Measurements from ENCODE around the gene L1CAM.

Gene L1CAM

GRCh38 chrX:153902385-153902784 is 16.4 kb upstream of the L1CAM start:
- no peak for DNase-seq (ENCODE audit: extremely low read depth, low read depth)
- no peak for TF ChIP-seq CTCF (IDR thresholded peaks at IDR 0.05; ENCODE audit: low read depth, low read length)

GRCh38 chrX:153901753-153902140 is 15.8 kb upstream of the L1CAM start:
- no peak for TF ChIP-seq CTCF (IDR thresholded peaks at IDR 0.05; ENCODE audit: low read depth, low read length)
- no peak for DNase-seq (ENCODE audit: extremely low read depth, low read depth)

GRCh38 chrX:153900831-153901752 is 15.1 kb upstream of the L1CAM start:
- TF ChIP-seq CTCF (IDR thresholded peaks at IDR 0.05; ENCODE audit: low read depth, low read length) = no peak
- DNase-seq (ENCODE audit: extremely low read depth, low read depth) = peak; percentile 52

- no peak for TF ChIP-seq CTCF (IDR thresholded peaks at IDR 0.05; ENCODE audit: low read depth, low read length)
- DNase-seq (ENCODE audit: extremely low read depth, low read depth) = no peak
Observed at GRCh38 chrX:153897899-153898298, 11.9 kb upstream of the L1CAM start.

- no peak for TF ChIP-seq CTCF (IDR thresholded peaks at IDR 0.05; ENCODE audit: low read depth, low read length)
- DNase-seq (ENCODE audit: extremely low read depth, low read depth) = no peak
Observed at GRCh38 chrX:153889123-153889522, 3.1 kb upstream of the L1CAM start.

- no peak for TF ChIP-seq CTCF (IDR thresholded peaks at IDR 0.05; ENCODE audit: low read depth, low read length)
- DNase-seq (ENCODE audit: extremely low read depth, low read depth) = no peak
Observed at GRCh38 chrX:153888344-153888743, 2.4 kb upstream of the L1CAM start.

GRCh38 chrX:153887385-153887784 is 1.4 kb upstream of the L1CAM start:
- DNase-seq (ENCODE audit: extremely low read depth, low read depth) = no peak
- no peak for TF ChIP-seq CTCF (IDR thresholded peaks at IDR 0.05; ENCODE audit: low read depth, low read length)

Measured in AG09319 (cell line).